Panc1 (cell line): ENCODE results near the gene DYNLRB2. TPM values are rescaled to one million over a fixed set of nuclear protein-coding genes. Genes with fewer than 3 reads are reported as not detected.

ENCODE experiments used
- ATAC-seq: fragments of 200-7000 bp; cut with Tn5 transposase; 2 replicates; pipeline ENCODE4 v1.9.1; 2020; ENCODE audit warnings: mild to moderate bottlenecking, moderate library complexity
- BruUV-seq: library from RNA; stranded (reverse); fragments of 400-500 nt; replicated peaks from 2 replicates; lab custom pipeline; 2021; lab: Mats Ljungman, UMichigan
- CTCF ChIA-PET: fragments of 300-600 bp; sonication (Branson Sonifier 250); formaldehyde crosslinking; loops from one replicate; lab custom pipeline; 2022; ENCODE audit warnings: antibody characterized with exemption; lab: Charles Lee
- POLR2A ChIA-PET: fragments of 300-600 bp; sonication (Branson Sonifier 250); formaldehyde crosslinking; loops from one replicate; lab custom pipeline; 2022; ENCODE audit warnings: antibody characterized with exemption; lab: Charles Lee
- DNase-seq: peaks from one replicate; pipeline ENCODE4 v3.0.0-alpha.2; 2010; ENCODE audit warnings: low read depth, low spot score
- H3K27ac ChIP-seq: 2 replicates; pipeline ENCODE4 v1.5.1; 2011; ENCODE audit warnings: mild to moderate bottlenecking, low read length, inconsistent platforms
- H3K27me3 ChIP-seq: fragments of 200-500 bp; sonication (Bioruptor generic); 2 replicates; pipeline ENCODE4 v1.6.0; 2014; ENCODE audit warnings: low read length, inconsistent platforms; ENCODE audit not compliant: control insufficient read depth, insufficient read depth
- H3K36me3 ChIP-seq: fragments of 200-500 bp; sonication (Bioruptor generic); 2 replicates; pipeline ENCODE4 v1.5.1; 2014; ENCODE audit warnings: inconsistent platforms, mild to moderate bottlenecking, low read length, moderate library complexity; ENCODE audit not compliant: control insufficient read depth, insufficient read depth
- H3K4me1 ChIP-seq: 2 replicates; pipeline ENCODE4 v1.5.1; 2011; ENCODE audit warnings: inconsistent platforms, mild to moderate bottlenecking, low read length, moderate library complexity; ENCODE audit not compliant: control insufficient read depth, insufficient read depth
- H3K4me3 ChIP-seq, 2 experiments: 2 replicates each; pipeline ENCODE4 v1.5.1; 2011 to 2012; ENCODE audit warnings: low read depth in 2 of 2, low read length in 2 of 2, mild to moderate bottlenecking in 2 of 2, inconsistent platforms in 1 of 2, moderate library complexity in 1 of 2
- H3K9me3 ChIP-seq: fragments of 200-500 bp; sonication (Bioruptor generic); 2 replicates; pipeline ENCODE4 v1.5.1; 2014; ENCODE audit warnings: low read depth, mild to moderate bottlenecking, inconsistent platforms, low read length, moderate library complexity; ENCODE audit not compliant: control insufficient read depth, insufficient read depth
- POLR2AphosphoS5 ChIP-seq: IDR thresholded peaks from 2 replicates; pipeline ENCODE4 v1.6.1; 2012; ENCODE audit warnings: mild to moderate bottlenecking, low read depth, low read length, moderate library complexity
- SIN3A ChIP-seq: IDR thresholded peaks from 2 replicates; pipeline ENCODE4 v1.6.1; 2012; ENCODE audit warnings: low read depth, mild to moderate bottlenecking, low read length, moderate library complexity, borderline replicate concordance; ENCODE audit not compliant: insufficient read depth
- TCF7L2 ChIP-seq: IDR thresholded peaks from 2 replicates; pipeline ENCODE4 v1.6.1; 2011; ENCODE audit warnings: mild to moderate bottlenecking, low read depth, low read length, inconsistent platforms
- in situ Hi-C: cut with HindIII; loops from 2 replicates; pipeline ENCODE4 v1.10.0; 2016; ENCODE audit warnings: low sequenced_read_pairs, low pct_unique_long_range_greater_than_20kb
- intact Hi-C: fragments of 100-400 bp; cut with micrococcal nuclease; formaldehyde crosslinking; loops from one replicate; pipeline ENCODE4 v1.10.0; 2022; ENCODE audit not compliant: unreplicated experiment
- total RNA-seq: library from RNA; stranded (reverse); gene quantifications from one replicate; pipeline ENCODE4 v1.2.1, GENCODE V29; 2021; ENCODE audit not compliant: unreplicated experiment
- TF ChIP-seq, protein P1 (sequence below), 2 experiments: IDR thresholded peaks; 2 replicates each; pipeline ENCODE4 v1.6.1; 2011 to 2012; ENCODE audit warnings: low read depth in 2 of 2, control low read depth in 1 of 2, low read length in 1 of 2, mild to moderate bottlenecking in 1 of 2, moderate library complexity in 1 of 2; ENCODE audit not compliant: insufficient read depth in 1 of 2
- TF ChIP-seq, protein P2 (sequence below): fragments of 450-650 bp; IDR thresholded peaks from 2 replicates; pipeline ENCODE4 v1.5.1; 2017; ENCODE audit warnings: mild to moderate bottlenecking

The DYNLRB2 gene
- total RNA-seq, 1 experiment from 2014 or later: not detected

GRCh38 chr16:80507538-80507937, 33.3 kb upstream of the DYNLRB2 start:
- in situ Hi-C loops (no loop called here), intact Hi-C loops (no loop called here)
- ATAC-seq (no peak), DNase-seq (no peak)
- ChIA-PET CTCF (no interaction called here), POLR2A (no interaction called here)
- no peak overlapping the region for H3K27ac ChIP-seq
- no peaks in the 10 kb centered on the region for H3K4me1 ChIP-seq
- no peaks in the 10 kb centered on the region for H3K9me3 ChIP-seq
- H3K4me3 ChIP-seq: no peak overlapping the region
- H3K36me3 ChIP-seq: no peaks in the 10 kb centered on the region
- BruUV-seq: no TSS peak
- TF ChIP-seq, protein P1, sequence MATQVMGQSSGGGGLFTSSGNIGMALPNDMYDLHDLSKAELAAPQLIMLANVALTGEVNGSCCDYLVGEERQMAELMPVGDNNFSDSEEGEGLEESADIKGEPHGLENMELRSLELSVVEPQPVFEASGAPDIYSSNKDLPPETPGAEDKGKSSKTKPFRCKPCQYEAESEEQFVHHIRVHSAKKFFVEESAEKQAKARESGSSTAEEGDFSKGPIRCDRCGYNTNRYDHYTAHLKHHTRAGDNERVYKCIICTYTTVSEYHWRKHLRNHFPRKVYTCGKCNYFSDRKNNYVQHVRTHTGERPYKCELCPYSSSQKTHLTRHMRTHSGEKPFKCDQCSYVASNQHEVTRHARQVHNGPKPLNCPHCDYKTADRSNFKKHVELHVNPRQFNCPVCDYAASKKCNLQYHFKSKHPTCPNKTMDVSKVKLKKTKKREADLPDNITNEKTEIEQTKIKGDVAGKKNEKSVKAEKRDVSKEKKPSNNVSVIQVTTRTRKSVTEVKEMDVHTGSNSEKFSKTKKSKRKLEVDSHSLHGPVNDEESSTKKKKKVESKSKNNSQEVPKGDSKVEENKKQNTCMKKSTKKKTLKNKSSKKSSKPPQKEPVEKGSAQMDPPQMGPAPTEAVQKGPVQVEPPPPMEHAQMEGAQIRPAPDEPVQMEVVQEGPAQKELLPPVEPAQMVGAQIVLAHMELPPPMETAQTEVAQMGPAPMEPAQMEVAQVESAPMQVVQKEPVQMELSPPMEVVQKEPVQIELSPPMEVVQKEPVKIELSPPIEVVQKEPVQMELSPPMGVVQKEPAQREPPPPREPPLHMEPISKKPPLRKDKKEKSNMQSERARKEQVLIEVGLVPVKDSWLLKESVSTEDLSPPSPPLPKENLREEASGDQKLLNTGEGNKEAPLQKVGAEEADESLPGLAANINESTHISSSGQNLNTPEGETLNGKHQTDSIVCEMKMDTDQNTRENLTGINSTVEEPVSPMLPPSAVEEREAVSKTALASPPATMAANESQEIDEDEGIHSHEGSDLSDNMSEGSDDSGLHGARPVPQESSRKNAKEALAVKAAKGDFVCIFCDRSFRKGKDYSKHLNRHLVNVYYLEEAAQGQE (IDR thresholded peaks at IDR 0.05; ENCODE audit: insufficient read depth in 1 of 2, low read depth in 2 of 2, low read length in 1 of 2): no peak
- TF ChIP-seq TCF7L2 (no peak), SIN3A (no peak), POLR2AphosphoS5 (no peak)
- TF ChIP-seq, protein P2, sequence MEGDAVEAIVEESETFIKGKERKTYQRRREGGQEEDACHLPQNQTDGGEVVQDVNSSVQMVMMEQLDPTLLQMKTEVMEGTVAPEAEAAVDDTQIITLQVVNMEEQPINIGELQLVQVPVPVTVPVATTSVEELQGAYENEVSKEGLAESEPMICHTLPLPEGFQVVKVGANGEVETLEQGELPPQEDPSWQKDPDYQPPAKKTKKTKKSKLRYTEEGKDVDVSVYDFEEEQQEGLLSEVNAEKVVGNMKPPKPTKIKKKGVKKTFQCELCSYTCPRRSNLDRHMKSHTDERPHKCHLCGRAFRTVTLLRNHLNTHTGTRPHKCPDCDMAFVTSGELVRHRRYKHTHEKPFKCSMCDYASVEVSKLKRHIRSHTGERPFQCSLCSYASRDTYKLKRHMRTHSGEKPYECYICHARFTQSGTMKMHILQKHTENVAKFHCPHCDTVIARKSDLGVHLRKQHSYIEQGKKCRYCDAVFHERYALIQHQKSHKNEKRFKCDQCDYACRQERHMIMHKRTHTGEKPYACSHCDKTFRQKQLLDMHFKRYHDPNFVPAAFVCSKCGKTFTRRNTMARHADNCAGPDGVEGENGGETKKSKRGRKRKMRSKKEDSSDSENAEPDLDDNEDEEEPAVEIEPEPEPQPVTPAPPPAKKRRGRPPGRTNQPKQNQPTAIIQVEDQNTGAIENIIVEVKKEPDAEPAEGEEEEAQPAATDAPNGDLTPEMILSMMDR: no peak
- H3K27me3 ChIP-seq: no peaks in the 10 kb centered on the region; the same call in 1 of the 2 replicates

DNA sequence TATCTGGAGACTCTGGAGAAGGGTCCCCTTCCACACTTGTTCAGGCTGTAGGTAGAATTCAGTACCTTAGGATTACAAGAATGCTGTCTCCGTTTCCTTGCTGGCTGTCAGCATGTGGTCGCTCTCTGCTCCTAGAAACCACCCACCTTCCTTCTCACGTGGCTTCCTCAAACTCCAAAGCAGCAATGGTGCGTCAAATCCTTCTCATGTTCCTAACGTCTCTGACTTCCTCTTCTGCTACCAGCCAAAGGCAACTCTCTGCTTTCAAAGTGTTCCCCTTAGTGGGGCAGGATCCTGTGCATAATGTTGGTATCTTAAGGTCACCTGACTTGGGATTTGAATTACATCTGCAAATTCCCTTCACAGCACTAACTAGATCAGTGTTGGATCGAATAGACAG, 30.9 kb upstream of the DYNLRB2 start:
- CTCF ChIA-PET: no interaction called here

More for the DNA sequence above, 30.9 kb upstream of the DYNLRB2 start:
- no peak for ATAC-seq
- intact Hi-C loops: loop anchor here (5.0 kb wide), 1 partner anchor 297 kb away; no protein-coding TSS in a partner anchor
- no peak for DNase-seq
- Histone ChIP-seq H3K4me3 (no peak overlapping the region), H3K36me3 (no peaks in the 10 kb centered on the region), H3K4me1 (no peaks in the 10 kb centered on the region), H3K9me3 (no peaks in the 10 kb centered on the region), H3K27ac (no peak overlapping the region), H3K27me3 (no peaks in the 10 kb centered on the region; the same call in 1 of the 2 replicates)
- in situ Hi-C loops: no loop called here
- TF ChIP-seq, protein P2: no peak
- no peak for TF ChIP-seq TCF7L2
- no peak for TF ChIP-seq SIN3A
- TF ChIP-seq, protein P1 (IDR thresholded peaks at IDR 0.05; ENCODE audit: insufficient read depth in 1 of 2, low read depth in 2 of 2, low read length in 1 of 2): no peak
- TF ChIP-seq POLR2AphosphoS5: no peak
- POLR2A ChIA-PET: no interaction called here
- BruUV-seq: no TSS peak
